GM23338 (cell line): Measurements from ENCODE around the gene ARSB. TPM values are rescaled to one million over a fixed set of nuclear protein-coding genes. Genes with fewer than 3 reads are reported as not detected.

Experiments
- ATAC-seq: fragments of 200-7000 bp; cut with Tn5 transposase; 3 replicates; pipeline ENCODE4 v1.9.1; 2020
- DNase-seq: peaks from one replicate; pipeline ENCODE4 v3.0.0-alpha.2; 2015; ENCODE audit warnings: low spot score
- H2AFZ ChIP-seq: fragments of 200-600 bp; sonication (generic); 2 replicates; pipeline ENCODE4 v1.8.0; 2016; ENCODE audit warnings: antibody characterized with exemption, mild to moderate bottlenecking, moderate library complexity
- H3F3A ChIP-seq: fragments of 200-600 bp; sonication (generic); replicated peaks from 2 replicates; pipeline ENCODE4 v1.8.0; 2017; ENCODE audit warnings: antibody characterized with exemption, mixed run types, low read depth
- H3K27ac ChIP-seq: fragments of 200-600 bp; sonication (generic); 2 replicates; pipeline ENCODE4 v1.6.1; 2016; ENCODE audit warnings: low read depth
- H3K27me3 ChIP-seq: fragments of 200-600 bp; sonication (generic); 2 replicates; pipeline ENCODE4 v1.8.0; 2016; ENCODE audit warnings: mild to moderate bottlenecking, mixed run types, moderate library complexity; ENCODE audit not compliant: insufficient read depth
- H3K36me3 ChIP-seq: fragments of 200-600 bp; sonication (generic); 2 replicates; pipeline ENCODE4 v1.8.0; 2016; ENCODE audit warnings: mild to moderate bottlenecking; ENCODE audit not compliant: insufficient read depth
- H3K4me1 ChIP-seq: fragments of 200-600 bp; sonication (generic); 2 replicates; pipeline ENCODE4 v1.8.0; 2016; ENCODE audit warnings: mild to moderate bottlenecking, moderate library complexity; ENCODE audit not compliant: insufficient read depth
- H3K4me2 ChIP-seq: fragments of 200-600 bp; sonication (generic); 2 replicates; pipeline ENCODE4 v1.7.1; 2017; ENCODE audit warnings: mixed run types
- H3K4me3 ChIP-seq: fragments of 200-600 bp; sonication (generic); 2 replicates; pipeline ENCODE4 v1.6.1; 2016; ENCODE audit warnings: mixed run types
- H3K79me2 ChIP-seq: fragments of 200-600 bp; sonication (generic); replicated peaks from 2 replicates; pipeline ENCODE4 v1.8.0; 2017; ENCODE audit warnings: mild to moderate bottlenecking; ENCODE audit not compliant: insufficient read depth
- H3K9me2 ChIP-seq: fragments of 200-600 bp; sonication (generic); 2 replicates; pipeline ENCODE4 v1.8.0; 2017; ENCODE audit not compliant: insufficient read depth
- H4K20me1 ChIP-seq: fragments of 200-600 bp; sonication (generic); replicated peaks from 2 replicates; pipeline ENCODE4 v1.8.0; 2017; ENCODE audit warnings: mild to moderate bottlenecking; ENCODE audit not compliant: insufficient read depth
- H3K27ac Mint-ChIP-seq: 2 replicates; pipeline ENCODE4 v1.8.0; 2020; ENCODE audit warnings: inconsistent platforms, mild to moderate bottlenecking, moderate library complexity, mixed read lengths
- H3K27me3 Mint-ChIP-seq: 3 replicates; pipeline ENCODE4 v1.8.0; 2022; ENCODE audit warnings: low read depth, mild to moderate bottlenecking, moderate library complexity, mixed read lengths, inconsistent platforms; ENCODE audit not compliant: insufficient read depth, poor library complexity
- H3K36me3 Mint-ChIP-seq: 3 replicates; pipeline ENCODE4 v1.8.0; 2021; ENCODE audit warnings: low read depth, mild to moderate bottlenecking, inconsistent platforms, moderate library complexity, mixed read lengths
- H3K4me1 Mint-ChIP-seq: 3 replicates; pipeline ENCODE4 v1.8.0; 2020; ENCODE audit warnings: mild to moderate bottlenecking, inconsistent platforms, mixed read lengths
- H3K4me3 Mint-ChIP-seq: 3 replicates; pipeline ENCODE4 v1.8.0; 2021; ENCODE audit warnings: moderate library complexity, mild to moderate bottlenecking, inconsistent platforms, mixed read lengths
- H3K9me3 Mint-ChIP-seq: 3 replicates; pipeline ENCODE4 v1.8.0; 2020; ENCODE audit warnings: moderate library complexity, mild to moderate bottlenecking, inconsistent platforms, mixed read lengths
- CREB1 ChIP-seq: fragments of 250-450 bp; sonication (Bioruptor Pico); IDR thresholded peaks from 2 replicates; pipeline ENCODE4 v1.5.0; 2020; ENCODE audit warnings: low read depth, mild to moderate bottlenecking, moderate library complexity
- JUNB ChIP-seq: IDR thresholded peaks from one replicate; pipeline ENCODE4 v1.6.1; 2016; ENCODE audit warnings: antibody characterized with exemption; ENCODE audit not compliant: unreplicated experiment
- NANOG ChIP-seq: IDR thresholded peaks from 2 replicates; pipeline ENCODE4 v1.6.1; 2016; ENCODE audit warnings: antibody characterized with exemption, borderline replicate concordance
- POLR2AphosphoS5 ChIP-seq: IDR thresholded peaks from 2 replicates; pipeline ENCODE4 v1.6.1; 2016; ENCODE audit warnings: antibody characterized with exemption, low read depth
- STAT1 ChIP-seq: IDR thresholded peaks from one replicate; pipeline ENCODE4 v1.6.1; 2016; ENCODE audit warnings: antibody characterized with exemption; ENCODE audit not compliant: unreplicated experiment
- ZNF114 ChIP-seq: fragments of 250-450 bp; sonication (Bioruptor Pico); IDR thresholded peaks from 2 replicates; pipeline ENCODE4 v1.5.0; 2020; ENCODE audit warnings: mild to moderate bottlenecking, moderate library complexity
- ZNF331 ChIP-seq: fragments of 250-450 bp; sonication (Bioruptor Pico); IDR thresholded peaks from 2 replicates; pipeline ENCODE4 v1.5.0; 2020; ENCODE audit warnings: low read depth, mild to moderate bottlenecking, moderate library complexity
- polyA plus RNA-seq: library from polyadenylated mRNA; unstranded; fragments of >200 nt; fragmentation: Nextera tagmentation; extraction: Ambion mirVana; gene quantifications from 2 replicates; pipeline ENCODE4 v1.2.1, GENCODE V29; 2016
- total RNA-seq: library from RNA; depleted of rRNA; stranded (reverse); fragments of >200 nt; shearing (Covaris generic); gene quantifications from 2 replicates; pipeline ENCODE4 v1.2.3, GENCODE V29; 2014
- TF ChIP-seq, protein P1 (sequence below): IDR thresholded peaks from 2 replicates; pipeline ENCODE4 v1.6.1; 2016; ENCODE audit warnings: antibody characterized with exemption
- TF ChIP-seq, protein P2 (sequence below): fragments of 250-450 bp; sonication (Bioruptor Pico); IDR thresholded peaks from 2 replicates; pipeline ENCODE4 v1.5.0; 2020; ENCODE audit warnings: mild to moderate bottlenecking, moderate library complexity
- TF ChIP-seq, protein P3 (sequence below), 2 experiments: fragments of 200-600 bp in 1 of 2; sonication (generic) in 1 of 2; conservative IDR thresholded peaks; 2 replicates each; pipeline versions ENCODE4 v1.5.1 to v1.6.1; 2016 to 2017; ENCODE audit warnings: antibody characterized with exemption in 2 of 2, low read depth in 2 of 2, mild to moderate bottlenecking in 2 of 2, moderate library complexity in 1 of 2

The ARSB gene
- total and polyA plus RNA-seq, 2 experiments from 2014 or later, result 7.4 to 24.6 TPM

DNA sequence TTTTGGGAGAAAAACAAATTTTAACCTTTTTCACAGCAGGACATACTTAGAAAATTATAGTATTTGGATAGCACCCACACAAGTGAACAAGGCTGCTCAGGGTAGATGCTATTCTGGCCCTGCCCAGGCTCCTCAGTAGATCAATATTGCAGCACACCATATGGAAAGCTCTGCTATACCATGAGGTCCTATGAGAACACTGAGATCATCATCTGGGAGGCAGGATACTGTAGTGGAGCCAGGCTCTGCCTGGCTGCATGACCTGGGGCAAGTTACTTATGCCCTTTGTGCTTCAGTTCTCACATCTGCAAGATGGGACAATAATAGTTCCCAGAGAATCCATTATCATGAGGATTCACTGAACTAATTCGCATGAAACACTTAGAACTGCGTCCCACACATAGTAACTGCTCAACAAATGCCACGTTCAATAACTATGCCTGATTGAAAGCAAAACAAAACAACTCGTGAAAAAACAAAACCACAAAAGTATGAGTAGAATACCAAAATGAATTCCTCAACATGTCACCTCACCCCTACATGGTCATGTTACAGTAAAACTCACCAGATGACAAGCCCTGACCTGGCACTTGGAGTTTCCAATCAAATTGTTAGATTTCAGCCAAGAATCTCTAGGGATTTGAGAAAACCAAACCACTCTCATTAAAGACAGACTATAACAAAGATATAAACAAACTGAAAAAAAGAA, 31.9 kb downstream of the ARSB start:
- Histone ChIP-seq H3K27ac (no peak overlapping the region), H3K9me2 (no peaks in the 10 kb centered on the region), H2AFZ (no peak overlapping the region), H3K79me2 (no peaks in the 10 kb centered on the region), H3K36me3 (no peaks in the 10 kb centered on the region), H3K4me2 (no peak overlapping the region), H3F3A (no peaks in the 10 kb centered on the region), H3K27me3 (no peaks in the 10 kb centered on the region), H3K4me3 (no peak overlapping the region), H4K20me1 (no peaks in the 10 kb centered on the region), H3K4me1 (no peaks in the 10 kb centered on the region)
- no peaks in the 10 kb centered on the region for H3K36me3 Mint-ChIP-seq
- no peak for DNase-seq
- ATAC-seq, result no peak
- no peaks in the 10 kb centered on the region for H3K9me3 Mint-ChIP-seq
- H3K4me1 Mint-ChIP-seq, result no peaks in the 10 kb centered on the region
- H3K27me3 Mint-ChIP-seq, result no peaks in the 10 kb centered on the region
- TF ChIP-seq JUNB (no peak), STAT1 (no peak), CREB1 (CRISPR knock-in tag) (no peak)
- H3K27ac Mint-ChIP-seq, result no peak overlapping the region
- no peak overlapping the region for H3K4me3 Mint-ChIP-seq

DNA sequence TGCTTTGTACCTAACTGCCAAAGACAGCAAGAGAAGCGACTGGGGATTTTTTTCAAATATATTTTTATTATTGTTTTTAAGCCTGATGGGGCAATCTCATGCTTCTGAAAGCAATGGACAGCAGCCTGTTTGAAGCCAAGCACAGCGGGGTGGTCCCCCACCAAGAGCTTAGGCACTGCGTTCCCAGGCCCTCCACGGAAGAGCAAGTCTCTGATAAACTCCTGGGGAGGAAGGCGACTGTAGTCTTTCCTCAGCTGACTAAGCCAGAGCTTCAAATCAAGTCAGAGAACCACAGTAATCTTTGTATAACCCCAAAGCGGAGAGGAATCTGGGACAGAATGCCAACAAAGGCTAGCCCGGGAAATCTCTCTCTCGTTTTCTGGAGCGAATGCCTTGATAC, 54.4 kb downstream of the ARSB start:
- Mint-ChIP-seq H3K9me3 (no peaks in the 10 kb centered on the region), H3K36me3 (no peaks in the 10 kb centered on the region), H3K27ac (no peak overlapping the region), H3K27me3 (peaks cover 4% of the 10 kb centered on the region), H3K4me1 (peaks cover 33% of the 10 kb centered on the region), H3K4me3 (no peak overlapping the region)
- H3K9me2 ChIP-seq, result no peaks in the 10 kb centered on the region
- DNase-seq (no peak), ATAC-seq (peak; percentile 32)
- no peak overlapping the region for H3K4me3 ChIP-seq
- H3K27ac ChIP-seq, result no peak overlapping the region; the same call in 1 of the 2 replicates
- H3K36me3 ChIP-seq, result no peaks in the 10 kb centered on the region
- no peaks in the 10 kb centered on the region for H3F3A ChIP-seq
- H3K79me2 ChIP-seq, result no peaks in the 10 kb centered on the region
- no peak overlapping the region for H2AFZ ChIP-seq
- H3K4me1 ChIP-seq, result peaks cover 13% of the 10 kb centered on the region
- H4K20me1 ChIP-seq, result no peaks in the 10 kb centered on the region
- no peak overlapping the region for H3K4me2 ChIP-seq
- H3K27me3 ChIP-seq, result no peaks in the 10 kb centered on the region
- TF ChIP-seq ZNF114 (CRISPR knock-in tag) (no peak), STAT1 (no peak), POLR2AphosphoS5 (no peak), NANOG (no peak), ZNF331 (CRISPR knock-in tag) (no peak)
- TF ChIP-seq, protein P1, sequence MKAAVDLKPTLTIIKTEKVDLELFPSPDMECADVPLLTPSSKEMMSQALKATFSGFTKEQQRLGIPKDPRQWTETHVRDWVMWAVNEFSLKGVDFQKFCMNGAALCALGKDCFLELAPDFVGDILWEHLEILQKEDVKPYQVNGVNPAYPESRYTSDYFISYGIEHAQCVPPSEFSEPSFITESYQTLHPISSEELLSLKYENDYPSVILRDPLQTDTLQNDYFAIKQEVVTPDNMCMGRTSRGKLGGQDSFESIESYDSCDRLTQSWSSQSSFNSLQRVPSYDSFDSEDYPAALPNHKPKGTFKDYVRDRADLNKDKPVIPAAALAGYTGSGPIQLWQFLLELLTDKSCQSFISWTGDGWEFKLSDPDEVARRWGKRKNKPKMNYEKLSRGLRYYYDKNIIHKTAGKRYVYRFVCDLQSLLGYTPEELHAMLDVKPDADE, result no peak
- TF ChIP-seq, protein P2, sequence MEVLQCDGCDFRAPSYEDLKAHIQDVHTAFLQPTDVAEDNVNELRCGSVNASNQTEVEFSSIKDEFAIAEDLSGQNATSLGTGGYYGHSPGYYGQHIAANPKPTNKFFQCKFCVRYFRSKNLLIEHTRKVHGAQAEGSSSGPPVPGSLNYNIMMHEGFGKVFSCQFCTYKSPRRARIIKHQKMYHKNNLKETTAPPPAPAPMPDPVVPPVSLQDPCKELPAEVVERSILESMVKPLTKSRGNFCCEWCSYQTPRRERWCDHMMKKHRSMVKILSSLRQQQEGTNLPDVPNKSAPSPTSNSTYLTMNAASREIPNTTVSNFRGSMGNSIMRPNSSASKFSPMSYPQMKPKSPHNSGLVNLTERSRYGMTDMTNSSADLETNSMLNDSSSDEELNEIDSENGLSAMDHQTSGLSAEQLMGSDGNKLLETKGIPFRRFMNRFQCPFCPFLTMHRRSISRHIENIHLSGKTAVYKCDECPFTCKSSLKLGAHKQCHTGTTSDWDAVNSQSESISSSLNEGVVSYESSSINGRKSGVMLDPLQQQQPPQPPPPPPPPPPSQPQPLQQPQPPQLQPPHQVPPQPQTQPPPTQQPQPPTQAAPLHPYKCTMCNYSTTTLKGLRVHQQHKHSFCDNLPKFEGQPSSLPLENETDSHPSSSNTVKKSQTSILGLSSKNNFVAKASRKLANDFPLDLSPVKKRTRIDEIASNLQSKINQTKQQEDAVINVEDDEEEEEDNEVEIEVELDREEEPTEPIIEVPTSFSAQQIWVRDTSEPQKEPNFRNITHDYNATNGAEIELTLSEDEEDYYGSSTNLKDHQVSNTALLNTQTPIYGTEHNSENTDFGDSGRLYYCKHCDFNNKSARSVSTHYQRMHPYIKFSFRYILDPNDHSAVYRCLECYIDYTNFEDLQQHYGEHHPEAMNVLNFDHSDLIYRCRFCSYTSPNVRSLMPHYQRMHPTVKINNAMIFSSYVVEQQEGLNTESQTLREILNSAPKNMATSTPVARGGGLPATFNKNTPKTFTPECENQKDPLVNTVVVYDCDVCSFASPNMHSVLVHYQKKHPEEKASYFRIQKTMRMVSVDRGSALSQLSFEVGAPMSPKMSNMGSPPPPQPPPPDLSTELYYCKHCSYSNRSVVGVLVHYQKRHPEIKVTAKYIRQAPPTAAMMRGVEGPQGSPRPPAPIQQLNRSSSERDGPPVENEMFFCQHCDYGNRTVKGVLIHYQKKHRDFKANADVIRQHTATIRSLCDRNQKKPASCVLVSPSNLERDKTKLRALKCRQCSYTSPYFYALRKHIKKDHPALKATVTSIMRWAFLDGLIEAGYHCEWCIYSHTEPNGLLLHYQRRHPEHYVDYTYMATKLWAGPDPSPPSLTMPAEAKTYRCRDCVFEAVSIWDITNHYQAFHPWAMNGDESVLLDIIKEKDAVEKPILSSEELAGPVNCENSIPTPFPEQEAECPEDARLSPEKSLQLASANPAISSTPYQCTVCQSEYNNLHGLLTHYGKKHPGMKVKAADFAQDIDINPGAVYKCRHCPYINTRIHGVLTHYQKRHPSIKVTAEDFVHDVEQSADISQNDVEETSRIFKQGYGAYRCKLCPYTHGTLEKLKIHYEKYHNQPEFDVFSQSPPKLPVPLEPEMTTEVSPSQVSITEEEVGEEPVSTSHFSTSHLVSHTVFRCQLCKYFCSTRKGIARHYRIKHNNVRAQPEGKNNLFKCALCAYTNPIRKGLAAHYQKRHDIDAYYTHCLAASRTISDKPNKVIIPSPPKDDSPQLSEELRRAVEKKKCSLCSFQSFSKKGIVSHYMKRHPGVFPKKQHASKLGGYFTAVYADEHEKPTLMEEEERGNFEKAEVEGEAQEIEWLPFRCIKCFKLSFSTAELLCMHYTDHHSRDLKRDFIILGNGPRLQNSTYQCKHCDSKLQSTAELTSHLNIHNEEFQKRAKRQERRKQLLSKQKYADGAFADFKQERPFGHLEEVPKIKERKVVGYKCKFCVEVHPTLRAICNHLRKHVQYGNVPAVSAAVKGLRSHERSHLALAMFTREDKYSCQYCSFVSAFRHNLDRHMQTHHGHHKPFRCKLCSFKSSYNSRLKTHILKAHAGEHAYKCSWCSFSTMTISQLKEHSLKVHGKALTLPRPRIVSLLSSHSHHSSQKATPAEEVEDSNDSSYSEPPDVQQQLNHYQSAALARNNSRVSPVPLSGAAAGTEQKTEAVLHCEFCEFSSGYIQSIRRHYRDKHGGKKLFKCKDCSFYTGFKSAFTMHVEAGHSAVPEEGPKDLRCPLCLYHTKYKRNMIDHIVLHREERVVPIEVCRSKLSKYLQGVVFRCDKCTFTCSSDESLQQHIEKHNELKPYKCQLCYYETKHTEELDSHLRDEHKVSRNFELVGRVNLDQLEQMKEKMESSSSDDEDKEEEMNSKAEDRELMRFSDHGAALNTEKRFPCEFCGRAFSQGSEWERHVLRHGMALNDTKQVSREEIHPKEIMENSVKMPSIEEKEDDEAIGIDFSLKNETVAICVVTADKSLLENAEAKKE (CRISPR knock-in tag), result no peak
- TF ChIP-seq, protein P3, sequence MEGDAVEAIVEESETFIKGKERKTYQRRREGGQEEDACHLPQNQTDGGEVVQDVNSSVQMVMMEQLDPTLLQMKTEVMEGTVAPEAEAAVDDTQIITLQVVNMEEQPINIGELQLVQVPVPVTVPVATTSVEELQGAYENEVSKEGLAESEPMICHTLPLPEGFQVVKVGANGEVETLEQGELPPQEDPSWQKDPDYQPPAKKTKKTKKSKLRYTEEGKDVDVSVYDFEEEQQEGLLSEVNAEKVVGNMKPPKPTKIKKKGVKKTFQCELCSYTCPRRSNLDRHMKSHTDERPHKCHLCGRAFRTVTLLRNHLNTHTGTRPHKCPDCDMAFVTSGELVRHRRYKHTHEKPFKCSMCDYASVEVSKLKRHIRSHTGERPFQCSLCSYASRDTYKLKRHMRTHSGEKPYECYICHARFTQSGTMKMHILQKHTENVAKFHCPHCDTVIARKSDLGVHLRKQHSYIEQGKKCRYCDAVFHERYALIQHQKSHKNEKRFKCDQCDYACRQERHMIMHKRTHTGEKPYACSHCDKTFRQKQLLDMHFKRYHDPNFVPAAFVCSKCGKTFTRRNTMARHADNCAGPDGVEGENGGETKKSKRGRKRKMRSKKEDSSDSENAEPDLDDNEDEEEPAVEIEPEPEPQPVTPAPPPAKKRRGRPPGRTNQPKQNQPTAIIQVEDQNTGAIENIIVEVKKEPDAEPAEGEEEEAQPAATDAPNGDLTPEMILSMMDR (conservative IDR thresholded peaks at IDR 0.05; ENCODE audit: low read depth in 2 of 2), result no peak
